H9 (cell line): ENCODE measurements around the gene MFRP. TPM values are rescaled to one million over a fixed set of nuclear protein-coding genes. Genes with fewer than 3 reads are reported as not detected.

Experiments
- DNase-seq: peaks from one replicate; pipeline ENCODE4 v3.0.0-alpha.2; 2017
- H2AFZ ChIP-seq: one replicate; pipeline ENCODE4 v1.6.1; 2013; ENCODE audit warnings: mild to moderate bottlenecking, low read length, control low read depth, moderate library complexity
- H2AK5ac ChIP-seq: 2 replicates; pipeline ENCODE4 v1.6.1; 2013; ENCODE audit warnings: low read length, control low read depth, mixed read lengths; ENCODE audit not compliant: insufficient read length
- H2BK120ac ChIP-seq: one replicate; pipeline ENCODE4 v1.6.1; 2013; ENCODE audit warnings: low read depth, mild to moderate bottlenecking, low read length, control low read depth, inconsistent platforms; ENCODE audit not compliant: poor library complexity, severe bottlenecking
- H2BK12ac ChIP-seq: 2 replicates; pipeline ENCODE4 v1.6.1; 2013; ENCODE audit warnings: low read length, control low read depth, mixed read lengths, low read depth; ENCODE audit not compliant: insufficient read length
- H2BK15ac ChIP-seq: 2 replicates; pipeline ENCODE4 v1.6.1; 2013; ENCODE audit warnings: low read depth, low read length, control low read depth
- H2BK20ac ChIP-seq: one replicate; pipeline ENCODE4 v1.6.1; 2013; ENCODE audit warnings: low read depth, mild to moderate bottlenecking, low read length, control low read depth, inconsistent platforms; ENCODE audit not compliant: poor library complexity, severe bottlenecking
- H2BK5ac ChIP-seq: 2 replicates; pipeline ENCODE4 v1.6.1; 2013; ENCODE audit warnings: low read length, control low read depth, mixed read lengths; ENCODE audit not compliant: insufficient read length
- H3K14ac ChIP-seq: 2 replicates; pipeline ENCODE4 v1.6.1; 2013; ENCODE audit warnings: low read length, control low read depth; ENCODE audit not compliant: insufficient read depth
- H3K18ac ChIP-seq: 2 replicates; pipeline ENCODE4 v1.6.1; 2013; ENCODE audit warnings: low read depth, mild to moderate bottlenecking, mixed read lengths, low read length, control low read depth; ENCODE audit not compliant: insufficient read length
- H3K23ac ChIP-seq: 2 replicates; pipeline ENCODE4 v1.6.1; 2013; ENCODE audit warnings: low read length, control low read depth, mixed read lengths, low read depth; ENCODE audit not compliant: insufficient read length
- H3K23me2 ChIP-seq: 2 replicates; pipeline ENCODE4 v1.6.1; 2013; ENCODE audit warnings: low read depth, mild to moderate bottlenecking, mixed read lengths, low read length, control low read depth; ENCODE audit not compliant: insufficient read length, poor library complexity, severe bottlenecking
- H3K27ac ChIP-seq: 2 replicates; pipeline ENCODE4 v1.5.1; 2013; ENCODE audit warnings: low read length, control low read depth, mixed read lengths, low read depth; ENCODE audit not compliant: insufficient read length
- H3K27me3 ChIP-seq: 2 replicates; pipeline ENCODE4 v1.6.1; 2013; ENCODE audit warnings: low read length, control low read depth, inconsistent platforms; ENCODE audit not compliant: insufficient read depth
- H3K4ac ChIP-seq: 2 replicates; pipeline ENCODE4 v1.6.1; 2013; ENCODE audit warnings: low read depth, mild to moderate bottlenecking, control low read depth, inconsistent platforms, low read length, moderate library complexity
- H3K4me1 ChIP-seq: 2 replicates; pipeline ENCODE4 v1.6.1; 2013; ENCODE audit warnings: low read length, control low read depth, inconsistent platforms; ENCODE audit not compliant: insufficient read depth
- H3K4me2 ChIP-seq: 2 replicates; pipeline ENCODE4 v1.6.1; 2013; ENCODE audit warnings: low read length, control low read depth, mixed read lengths; ENCODE audit not compliant: insufficient read length, insufficient read depth
- H3K56ac ChIP-seq: 2 replicates; pipeline ENCODE4 v1.6.1; 2013; ENCODE audit warnings: low read depth, mild to moderate bottlenecking, mixed read lengths, low read length, control low read depth; ENCODE audit not compliant: insufficient read length
- H3K79me1 ChIP-seq: 2 replicates; pipeline ENCODE4 v1.6.1; 2013; ENCODE audit warnings: low read depth, mild to moderate bottlenecking, moderate library complexity, low read length, control low read depth, inconsistent platforms; ENCODE audit not compliant: insufficient read depth, poor library complexity, severe bottlenecking
- H3K79me2 ChIP-seq: 2 replicates; pipeline ENCODE4 v1.6.1; 2013; ENCODE audit warnings: low read length, control low read depth, inconsistent platforms; ENCODE audit not compliant: insufficient read depth
- H3K9ac ChIP-seq: 2 replicates; pipeline ENCODE4 v1.6.1; 2013; ENCODE audit warnings: low read length, control low read depth, mixed read lengths; ENCODE audit not compliant: insufficient read length; ENCODE audit errors: extremely low read depth
- H3K9me3 ChIP-seq: one replicate; pipeline ENCODE4 v1.6.1; 2013; ENCODE audit warnings: low read depth, low read length, inconsistent platforms; ENCODE audit not compliant: control insufficient read depth
- H3T11ph ChIP-seq: one replicate; pipeline ENCODE4 v1.6.1; 2013; ENCODE audit warnings: mild to moderate bottlenecking, low read length, control low read depth, inconsistent platforms
- H4K20me1 ChIP-seq: one replicate; pipeline ENCODE4 v1.6.1; 2013; ENCODE audit not compliant: control insufficient read depth, insufficient read length, insufficient read depth
- H4K5ac ChIP-seq: 2 replicates; pipeline ENCODE4 v1.6.1; 2013; ENCODE audit warnings: low read depth, mild to moderate bottlenecking, mixed read lengths, low read length, control low read depth; ENCODE audit not compliant: insufficient read length
- H4K8ac ChIP-seq: replicated peaks from 2 replicates; pipeline ENCODE4 v1.6.1; 2013; ENCODE audit warnings: low read length, control low read depth, mixed read lengths, low read depth; ENCODE audit not compliant: insufficient read length
- H4K91ac ChIP-seq: 2 replicates; pipeline ENCODE4 v1.6.1; 2013; ENCODE audit warnings: low read depth, mild to moderate bottlenecking, moderate library complexity, mixed read lengths, low read length, control low read depth; ENCODE audit not compliant: insufficient read length
- H3K27ac Mint-ChIP-seq, 3 experiments: 2 replicates in 2 of 3; 3 replicates in 1 of 3; pipeline ENCODE4 v1.8.0; 2020 to 2021; ENCODE audit warnings: mixed read lengths in 3 of 3, mild to moderate bottlenecking in 1 of 3, moderate library complexity in 1 of 3
- H3K27me3 Mint-ChIP-seq: 2 replicates; pipeline ENCODE4 v1.8.0; 2021; ENCODE audit warnings: low read depth, mild to moderate bottlenecking, moderate library complexity, mixed read lengths
- H3K36me3 Mint-ChIP-seq, 3 experiments: 2 replicates in 2 of 3; 3 replicates in 1 of 3; pipeline ENCODE4 v1.8.0; 2020 to 2021; ENCODE audit warnings: low read depth in 3 of 3, mixed read lengths in 3 of 3; ENCODE audit not compliant: insufficient read depth in 1 of 3
- H3K4me1 Mint-ChIP-seq, 2 experiments: 2 replicates each; pipeline ENCODE4 v1.8.0; 2020; ENCODE audit warnings: mixed read lengths in 2 of 2
- H3K4me3 Mint-ChIP-seq, 2 experiments: 2 replicates in 1 of 2; 3 replicates in 1 of 2; pipeline ENCODE4 v1.8.0; 2020 to 2021; ENCODE audit warnings: mild to moderate bottlenecking in 2 of 2, mixed read lengths in 2 of 2, moderate library complexity in 1 of 2
- H3K9me3 Mint-ChIP-seq, 2 experiments: 2 replicates in 1 of 2; 3 replicates in 1 of 2; pipeline ENCODE4 v1.8.0; 2020; ENCODE audit warnings: mild to moderate bottlenecking in 2 of 2, mixed read lengths in 2 of 2, moderate library complexity in 1 of 2
- WGBS: extraction: QIAGEN DNeasy Blood & Tissue Kit; methylation state at CpG from one replicate; pipeline ENCODE4 v1.1.7; 2013; ENCODE audit warnings: missing lambda C conversion rate, low lambda C conversion rate, mixed read lengths; ENCODE audit not compliant: insufficient read length; ENCODE audit errors: extremely low coverage; 5-methylcytosine and 5-hydroxymethylcytosine counted together
- total RNA-seq: library from RNA; stranded (reverse); gene quantifications from 2 replicates; pipeline ENCODE4 v1.2.1, GENCODE V29; 2021
- TF ChIP-seq, protein P1 (sequence below): fragments of 200-600 bp; sonication (generic); conservative IDR thresholded peaks from 3 replicates; pipeline ENCODE4 v1.8.0; 2021; ENCODE audit warnings: antibody characterized with exemption, mild to moderate bottlenecking

Gene MFRP
- total RNA-seq, 1 experiment from 2014 or later: not detected

DNA sequence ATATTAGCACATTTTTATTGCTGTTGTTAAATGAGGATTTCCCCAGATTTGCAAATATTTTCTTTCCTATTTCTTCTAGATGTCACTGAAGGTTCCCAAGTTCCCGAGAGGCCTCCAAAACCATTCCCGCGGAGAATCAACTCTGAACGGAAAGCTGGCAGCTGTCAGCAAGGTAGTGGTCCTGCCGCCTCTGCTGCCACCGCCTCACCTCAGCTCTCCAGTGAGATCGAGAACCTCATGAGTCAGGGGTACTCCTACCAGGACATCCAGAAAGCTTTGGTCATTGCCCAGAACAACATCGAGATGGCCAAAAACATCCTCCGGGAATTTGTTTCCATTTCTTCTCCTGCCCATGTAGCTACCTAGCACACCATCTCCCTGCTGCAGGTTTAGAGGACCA lies 47.1 kb downstream of the MFRP start:
- Histone ChIP-seq H2BK12ac (no peak overlapping the region), H3K9ac (no peak overlapping the region), H3K79me2 (no peaks in the 10 kb centered on the region), H4K91ac (no peak overlapping the region), H4K20me1 (no peaks in the 10 kb centered on the region), H2BK20ac (no peak overlapping the region), H3K23me2 (no peaks in the 10 kb centered on the region), H2BK120ac (no peak overlapping the region), H3K56ac (no peak overlapping the region), H3K18ac (no peak overlapping the region), H3K79me1 (no peaks in the 10 kb centered on the region), H2AK5ac (no peak overlapping the region), H3K4me1 (no peaks in the 10 kb centered on the region), H3T11ph (no peak overlapping the region), H3K23ac (no peak overlapping the region), H2BK5ac (no peak overlapping the region), H3K27me3 (no peaks in the 10 kb centered on the region), H3K4ac (no peak overlapping the region), H4K8ac (no peak overlapping the region), H3K4me2 (no peak overlapping the region), H3K14ac (no peak overlapping the region), H2AFZ (no peak overlapping the region), H3K9me3 (no peaks in the 10 kb centered on the region), H2BK15ac (no peak overlapping the region), H4K5ac (no peak overlapping the region), H3K27ac (no peak overlapping the region)
- Mint-ChIP-seq H3K4me3 (no peak overlapping the region), H3K9me3 (no peaks in the 10 kb centered on the region), H3K36me3 (peaks cover 26 to 80% (median 76%) of the 10 kb centered on the region in 3 experiments; a peak in 6 of 7 replicates), H3K27ac (no peak overlapping the region), H3K27me3 (no peaks in the 10 kb centered on the region), H3K4me1 (no peaks in the 10 kb centered on the region)
- no peak for DNase-seq
- TF ChIP-seq, protein P1, sequence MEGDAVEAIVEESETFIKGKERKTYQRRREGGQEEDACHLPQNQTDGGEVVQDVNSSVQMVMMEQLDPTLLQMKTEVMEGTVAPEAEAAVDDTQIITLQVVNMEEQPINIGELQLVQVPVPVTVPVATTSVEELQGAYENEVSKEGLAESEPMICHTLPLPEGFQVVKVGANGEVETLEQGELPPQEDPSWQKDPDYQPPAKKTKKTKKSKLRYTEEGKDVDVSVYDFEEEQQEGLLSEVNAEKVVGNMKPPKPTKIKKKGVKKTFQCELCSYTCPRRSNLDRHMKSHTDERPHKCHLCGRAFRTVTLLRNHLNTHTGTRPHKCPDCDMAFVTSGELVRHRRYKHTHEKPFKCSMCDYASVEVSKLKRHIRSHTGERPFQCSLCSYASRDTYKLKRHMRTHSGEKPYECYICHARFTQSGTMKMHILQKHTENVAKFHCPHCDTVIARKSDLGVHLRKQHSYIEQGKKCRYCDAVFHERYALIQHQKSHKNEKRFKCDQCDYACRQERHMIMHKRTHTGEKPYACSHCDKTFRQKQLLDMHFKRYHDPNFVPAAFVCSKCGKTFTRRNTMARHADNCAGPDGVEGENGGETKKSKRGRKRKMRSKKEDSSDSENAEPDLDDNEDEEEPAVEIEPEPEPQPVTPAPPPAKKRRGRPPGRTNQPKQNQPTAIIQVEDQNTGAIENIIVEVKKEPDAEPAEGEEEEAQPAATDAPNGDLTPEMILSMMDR: no peak
- no CpG with 5 or more reads among the region's 9 CpGs for WGBS
